ENCODE results near the gene MAF.
A peak's percentile ranks its signal among the peaks of the same experiment; 100 is the strongest.

The MAF gene

DNA sequence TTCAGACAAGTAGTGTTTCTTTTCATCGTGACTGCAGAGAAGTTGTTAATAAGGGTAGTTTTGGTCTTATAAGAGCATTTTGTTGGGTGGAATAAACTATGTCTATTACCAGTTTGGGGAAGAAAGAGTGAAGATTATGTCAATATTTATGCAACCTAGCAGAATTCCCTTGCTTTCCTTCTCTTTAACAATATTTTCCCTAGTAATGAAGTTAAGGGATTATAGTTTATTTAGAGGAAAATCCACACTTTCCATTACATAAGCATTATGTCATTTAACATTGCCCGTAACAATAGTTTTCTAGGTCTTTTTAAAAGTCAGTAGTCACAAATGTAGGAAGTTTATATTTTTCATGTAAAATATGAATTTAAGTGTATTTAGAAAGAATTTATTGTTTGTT lies 2.5 kb upstream of the MAF start:
- H3K27ac ChIP-seq = no peak overlapping the region
- TF ChIP-seq, protein P1, sequence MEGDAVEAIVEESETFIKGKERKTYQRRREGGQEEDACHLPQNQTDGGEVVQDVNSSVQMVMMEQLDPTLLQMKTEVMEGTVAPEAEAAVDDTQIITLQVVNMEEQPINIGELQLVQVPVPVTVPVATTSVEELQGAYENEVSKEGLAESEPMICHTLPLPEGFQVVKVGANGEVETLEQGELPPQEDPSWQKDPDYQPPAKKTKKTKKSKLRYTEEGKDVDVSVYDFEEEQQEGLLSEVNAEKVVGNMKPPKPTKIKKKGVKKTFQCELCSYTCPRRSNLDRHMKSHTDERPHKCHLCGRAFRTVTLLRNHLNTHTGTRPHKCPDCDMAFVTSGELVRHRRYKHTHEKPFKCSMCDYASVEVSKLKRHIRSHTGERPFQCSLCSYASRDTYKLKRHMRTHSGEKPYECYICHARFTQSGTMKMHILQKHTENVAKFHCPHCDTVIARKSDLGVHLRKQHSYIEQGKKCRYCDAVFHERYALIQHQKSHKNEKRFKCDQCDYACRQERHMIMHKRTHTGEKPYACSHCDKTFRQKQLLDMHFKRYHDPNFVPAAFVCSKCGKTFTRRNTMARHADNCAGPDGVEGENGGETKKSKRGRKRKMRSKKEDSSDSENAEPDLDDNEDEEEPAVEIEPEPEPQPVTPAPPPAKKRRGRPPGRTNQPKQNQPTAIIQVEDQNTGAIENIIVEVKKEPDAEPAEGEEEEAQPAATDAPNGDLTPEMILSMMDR (conservative IDR thresholded peaks at IDR 0.05) = no peak

DNA sequence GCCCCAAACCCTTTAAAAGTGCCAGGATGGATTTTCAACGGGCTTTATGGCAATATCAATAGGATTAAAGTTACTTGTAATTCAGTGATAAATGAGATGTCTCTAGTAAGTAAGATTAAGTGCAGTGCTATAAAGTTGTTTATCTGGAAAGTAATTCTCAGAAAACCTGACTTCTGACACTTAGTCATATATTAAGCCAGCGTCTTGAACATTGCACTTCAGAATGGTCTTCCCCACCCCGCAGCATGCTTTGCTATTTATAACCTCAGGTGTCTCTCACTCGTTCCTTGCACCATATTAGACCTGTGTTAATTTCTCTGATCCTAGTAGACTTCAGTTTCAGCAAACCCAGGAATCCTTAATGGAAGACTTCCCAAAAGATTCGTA lies 2.1 kb upstream of the MAF start:
- TF ChIP-seq, protein P1 (conservative IDR thresholded peaks at IDR 0.05) = no peak
- no peak overlapping the region for H3K27ac ChIP-seq

DNA sequence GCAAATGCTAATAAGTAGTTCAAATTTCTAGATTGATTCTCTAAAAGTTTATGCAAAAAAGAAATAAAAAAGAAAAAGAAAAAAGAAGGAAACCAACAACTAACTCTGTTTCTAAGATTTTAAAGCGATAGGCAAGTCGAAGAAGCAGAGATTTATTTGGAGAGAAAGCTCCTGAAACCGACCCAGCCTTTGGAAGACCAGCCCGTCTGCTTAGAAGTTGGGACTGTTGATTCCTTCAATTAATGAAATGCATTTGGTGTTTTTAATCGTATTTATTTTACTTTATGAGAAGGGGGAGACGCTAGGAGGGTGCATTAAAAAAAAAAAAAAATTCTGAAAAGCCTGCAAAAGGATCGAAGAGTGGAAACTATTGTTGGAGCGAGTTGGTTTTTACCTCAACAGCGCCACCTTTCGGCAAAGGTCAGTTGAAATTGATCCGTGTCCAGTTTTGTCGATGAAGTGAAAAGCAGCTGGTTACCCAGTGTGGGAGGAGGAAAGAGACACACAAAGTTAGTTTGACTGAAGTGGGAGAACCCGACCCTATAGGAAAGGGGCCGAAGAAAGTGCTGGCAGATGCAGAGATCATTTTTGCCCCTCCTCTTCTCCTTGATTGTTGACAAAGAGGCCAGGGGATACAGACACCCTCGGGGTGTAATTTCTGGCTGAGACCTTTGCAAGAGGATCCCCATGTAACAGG lies 1.5 kb upstream of the MAF start:
- TF ChIP-seq, protein P1 (conservative IDR thresholded peaks at IDR 0.05) = peak; percentile 71
- peak overlapping the region; percentile 64 for H3K27ac ChIP-seq

DNA sequence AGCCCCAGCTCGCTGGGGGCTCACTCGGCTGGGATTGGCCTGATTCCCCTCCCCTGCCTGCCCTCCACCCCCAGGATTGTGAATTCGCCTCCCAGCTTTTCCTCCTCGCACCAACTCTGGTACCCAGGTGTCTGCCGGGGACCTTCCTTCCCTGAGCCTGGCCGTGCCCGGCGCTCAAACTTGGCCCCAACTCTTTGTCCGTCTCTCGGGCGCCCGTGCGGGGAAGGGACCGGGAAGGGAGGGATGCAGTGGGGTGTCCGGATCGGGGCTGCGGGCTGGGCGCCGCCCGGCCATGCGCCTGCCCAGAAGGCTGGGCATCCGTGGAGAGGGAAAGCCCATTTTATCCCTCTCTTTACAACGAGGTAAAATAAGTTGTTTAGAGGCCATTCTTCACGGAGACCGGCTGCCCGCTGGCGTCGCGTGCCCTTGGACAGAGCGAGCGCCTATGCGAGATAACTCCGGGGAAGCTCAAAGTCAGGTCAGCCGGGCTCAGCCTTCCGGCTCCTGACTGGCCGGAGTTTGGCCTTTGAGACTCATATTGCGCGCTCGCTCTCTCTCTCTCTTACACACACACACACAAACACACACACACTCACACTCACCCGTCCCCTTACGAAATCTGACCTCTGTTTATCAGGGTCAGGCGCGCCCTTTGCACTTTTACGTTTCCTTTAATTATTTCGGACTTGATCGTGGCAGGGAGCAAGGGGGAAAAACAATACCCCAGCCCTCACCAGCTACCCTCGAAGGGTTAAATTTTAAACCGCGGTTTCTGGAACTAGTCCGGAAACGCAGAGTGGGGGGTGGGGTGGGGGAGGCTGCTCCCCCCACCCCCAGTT lies 774 bp upstream of the MAF start:
- H3K27ac ChIP-seq = peak overlapping the region; percentile 64
- TF ChIP-seq, protein P1 (conservative IDR thresholded peaks at IDR 0.05) = no peak

DNA sequence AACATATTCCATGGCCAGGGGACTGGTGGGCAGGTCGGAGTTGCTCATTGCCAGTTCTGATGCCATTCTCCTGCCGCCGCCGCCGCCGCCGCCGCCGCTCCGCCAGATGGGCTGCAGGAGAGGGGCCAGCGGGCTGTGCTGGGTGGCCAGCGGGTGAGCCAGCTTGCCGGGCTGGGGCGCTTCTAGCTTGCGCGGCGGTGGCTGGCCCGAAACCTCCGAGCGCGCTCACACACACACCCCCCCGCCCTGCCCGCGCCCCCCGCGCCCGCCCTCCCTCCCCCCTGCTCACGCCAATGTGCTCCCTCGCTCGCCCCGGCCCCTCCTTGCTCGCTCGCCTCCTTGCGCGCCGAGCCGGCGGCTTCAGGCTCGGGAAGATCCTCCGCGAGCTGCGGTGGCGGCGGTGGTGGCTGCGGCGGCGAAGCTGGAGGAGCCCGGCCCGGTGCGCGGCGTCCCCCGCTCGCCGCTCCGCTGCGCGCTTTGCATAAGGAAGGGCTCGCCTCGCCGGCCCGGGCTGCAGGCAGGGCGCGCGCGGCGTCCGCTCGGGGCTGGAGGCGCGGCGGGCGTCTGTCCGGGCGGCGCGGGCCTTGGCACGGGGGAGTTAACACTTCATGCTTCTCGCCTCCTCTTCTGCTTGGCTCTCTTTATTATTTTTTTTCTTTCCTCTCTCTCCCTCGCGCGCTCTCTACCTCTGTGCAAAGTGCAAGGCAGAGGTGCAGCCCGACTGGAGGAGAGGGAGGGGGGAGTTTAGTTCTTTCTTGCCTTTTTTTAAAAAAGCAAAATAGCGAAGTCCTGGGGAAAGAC lies 500 bp downstream of the MAF start:
- H3K27ac ChIP-seq = peak overlapping the region; percentile 64
- TF ChIP-seq, protein P1 (conservative IDR thresholded peaks at IDR 0.05) = no peak

DNA sequence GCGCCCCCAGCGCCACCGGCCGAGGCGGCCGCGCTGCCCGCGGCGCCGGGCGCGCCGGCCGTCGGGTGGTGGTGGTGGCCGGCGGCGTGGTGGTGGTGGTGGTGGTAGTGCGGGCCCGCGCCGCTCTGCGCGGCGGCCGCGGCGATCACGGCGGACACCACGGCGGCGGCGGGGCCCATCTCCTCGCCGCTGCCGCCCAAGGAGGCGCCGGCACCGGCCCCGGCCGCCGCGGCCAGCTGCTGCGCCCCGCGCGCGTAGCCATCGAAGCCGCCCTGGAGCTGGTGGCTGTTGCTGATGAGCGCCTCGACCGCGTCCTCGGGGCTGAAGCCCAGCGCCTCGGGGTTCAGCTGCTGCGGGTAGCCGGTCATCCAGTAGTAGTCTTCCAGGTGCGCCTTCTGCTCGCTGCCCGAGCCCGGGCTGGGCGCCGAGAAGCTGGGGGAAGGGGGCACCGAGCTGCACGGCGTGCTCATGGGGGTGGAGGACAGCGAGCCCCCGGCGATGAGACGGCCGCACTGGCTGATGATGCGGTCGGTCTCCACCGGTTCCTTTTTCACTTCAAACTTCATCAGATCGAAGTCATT lies 1.2 kb downstream of the MAF start:
- H3K27ac ChIP-seq = peak overlapping the region; percentile 64
- TF ChIP-seq, protein P1 (conservative IDR thresholded peaks at IDR 0.05) = no peak

All from VCaP (cell line).